Left lung (tissue), 10 donors: Measurements from ENCODE around the gene SNCAIP. TPM values are rescaled to one million over a fixed set of nuclear protein-coding genes. Genes with fewer than 3 reads are reported as not detected.
A peak's percentile ranks its signal among the peaks of the same experiment; 100 is the strongest.

ENCODE experiments used
- ATAC-seq: fragments of 200-7000 bp; cut with Tn5 transposase; one replicate; pipeline ENCODE4 v1.9.1; 2020; ENCODE audit warnings: moderate library complexity
- DNase-seq, 4 donors: peaks; one replicate each; pipeline ENCODE4 v3.0.0-alpha.2; 2013 to 2020
- H3K27ac ChIP-seq, 2 donors: fragments of 200-600 bp; sonication (generic) in 1 of 2; one replicate each; pipeline versions ENCODE4 v1.5.0 to v1.8.0; 2020 to 2021
- H3K27me3 ChIP-seq, 2 donors: fragments of 200-600 bp; sonication (generic) in 1 of 2; one replicate each; pipeline versions ENCODE4 v1.5.0 to v1.8.0; 2020 to 2021
- H3K36me3 ChIP-seq, 2 donors: fragments of 200-600 bp; sonication (generic) in 1 of 2; one replicate each; pipeline versions ENCODE4 v1.5.0 to v1.8.0; 2020 to 2021
- H3K4me1 ChIP-seq, 2 donors: fragments of 200-600 bp; one replicate each; pipeline ENCODE4 v1.8.0; 2021
- H3K4me3 ChIP-seq, 2 donors: fragments of 200-600 bp; sonication (generic) in 1 of 2; one replicate each; pipeline versions ENCODE4 v1.5.0 to v1.8.0; 2020 to 2021; ENCODE audit warnings: mild to moderate bottlenecking in 1 of 2
- H3K9me3 ChIP-seq, 2 donors: fragments of 200-600 bp; sonication (generic) in 1 of 2; one replicate each; pipeline versions ENCODE4 v1.5.0 to v1.8.0; 2020 to 2021
- intact Hi-C, 2 donors: fragments of 100-400 bp; cut with DNase I; formaldehyde crosslinking; loops; one replicate each; pipeline versions ENCODE4 v1.11.2 to v1.14.2; 2022
- polyA plus RNA-seq, 6 donors: library from polyadenylated mRNA; unstranded; fragments of 120-200 nt; gene quantifications; one replicate each; pipeline ENCODE4 v1.2.1, GENCODE V29; 2013; ENCODE audit not compliant: insufficient read length in 6 of 6
- total RNA-seq, 2 donors: library from RNA; stranded (reverse); fragmentation: NEBNext Ultra II Directional; extraction: Animal tissue kit (Norgen Biotek cat#: 25700); gene quantifications; one replicate each; pipeline ENCODE4 v1.2.1, GENCODE V29; 2021
- TF ChIP-seq, protein P1 (sequence below), 2 donors: fragments of 200-600 bp; sonication (generic) in 1 of 2; IDR thresholded peaks; one replicate each; pipeline versions ENCODE4 v1.5.0 to v1.8.0; 2021; ENCODE audit warnings: antibody characterized with exemption in 2 of 2
- donor health status: DM: no; HTN: yes; CAD: no.
- donor health status: DM: no; HTN: no; CAD: no.

Gene SNCAIP
- total and polyA plus RNA-seq, 8 donors = 2.1 to 23.4 (median 17.3) TPM

- peaks cover 4 to 59% of the 10 kb centered on the region in 2 donors for H3K27me3 ChIP-seq
- peak; percentile 35 to 72 (median 56) for DNase-seq
- peak; percentile 80 for ATAC-seq
- peak overlapping the region; percentile 45 to 48 for H3K4me3 ChIP-seq
- H3K27ac ChIP-seq = no peak overlapping the region
- H3K4me1 ChIP-seq = peaks cover 0 to 19% of the 10 kb centered on the region in 2 donors
- TF ChIP-seq, protein P1, sequence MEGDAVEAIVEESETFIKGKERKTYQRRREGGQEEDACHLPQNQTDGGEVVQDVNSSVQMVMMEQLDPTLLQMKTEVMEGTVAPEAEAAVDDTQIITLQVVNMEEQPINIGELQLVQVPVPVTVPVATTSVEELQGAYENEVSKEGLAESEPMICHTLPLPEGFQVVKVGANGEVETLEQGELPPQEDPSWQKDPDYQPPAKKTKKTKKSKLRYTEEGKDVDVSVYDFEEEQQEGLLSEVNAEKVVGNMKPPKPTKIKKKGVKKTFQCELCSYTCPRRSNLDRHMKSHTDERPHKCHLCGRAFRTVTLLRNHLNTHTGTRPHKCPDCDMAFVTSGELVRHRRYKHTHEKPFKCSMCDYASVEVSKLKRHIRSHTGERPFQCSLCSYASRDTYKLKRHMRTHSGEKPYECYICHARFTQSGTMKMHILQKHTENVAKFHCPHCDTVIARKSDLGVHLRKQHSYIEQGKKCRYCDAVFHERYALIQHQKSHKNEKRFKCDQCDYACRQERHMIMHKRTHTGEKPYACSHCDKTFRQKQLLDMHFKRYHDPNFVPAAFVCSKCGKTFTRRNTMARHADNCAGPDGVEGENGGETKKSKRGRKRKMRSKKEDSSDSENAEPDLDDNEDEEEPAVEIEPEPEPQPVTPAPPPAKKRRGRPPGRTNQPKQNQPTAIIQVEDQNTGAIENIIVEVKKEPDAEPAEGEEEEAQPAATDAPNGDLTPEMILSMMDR (IDR thresholded peaks at IDR 0.05) = no peak
- H3K36me3 ChIP-seq = no peaks in the 10 kb centered on the region
- intact Hi-C loops = no loop called here
- H3K9me3 ChIP-seq = no peaks in the 10 kb centered on the region
Measured at GRCh38 chr5:122312591-122313406, 762 bp downstream of the SNCAIP start.

GRCh38 chr5:122314036-122314435, 2.0 kb downstream of the SNCAIP start:
- TF ChIP-seq, protein P1 (IDR thresholded peaks at IDR 0.05) = no peak
- Histone ChIP-seq H3K36me3 (no peaks in the 10 kb centered on the region), H3K9me3 (no peaks in the 10 kb centered on the region), H3K4me3 (no peak overlapping the region), H3K27me3 (peaks cover 4 to 59% of the 10 kb centered on the region in 2 donors), H3K4me1 (peaks cover 0 to 19% of the 10 kb centered on the region in 2 donors), H3K27ac (no peak overlapping the region)
- ATAC-seq (no peak), DNase-seq (no peak)
- intact Hi-C loops = no loop called here

DNA sequence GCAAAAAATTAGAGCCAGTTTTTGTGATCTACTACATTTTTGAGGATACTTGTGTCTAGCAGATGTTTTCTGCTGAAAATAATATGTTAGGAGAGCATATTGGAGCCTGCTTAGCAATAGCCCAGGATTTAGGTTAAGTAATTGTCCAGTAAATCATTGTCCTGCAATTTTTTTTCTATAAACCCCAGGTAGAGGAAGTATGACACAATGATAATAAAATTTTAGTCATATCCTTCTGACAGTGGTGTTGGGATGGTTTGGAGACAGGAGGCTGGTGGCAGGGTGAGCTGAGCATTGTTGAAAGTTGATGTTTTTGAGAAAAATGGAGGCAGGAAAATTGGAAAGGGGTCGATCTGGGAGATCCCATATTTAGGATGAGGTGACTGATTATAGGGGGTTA, 3.5 kb downstream of the SNCAIP start:
- Histone ChIP-seq H3K27me3 (peaks cover 4 to 56% of the 10 kb centered on the region in 2 donors), H3K36me3 (no peaks in the 10 kb centered on the region), H3K27ac (no peak overlapping the region), H3K9me3 (no peaks in the 10 kb centered on the region), H3K4me3 (no peak overlapping the region), H3K4me1 (peaks cover 0 to 19% of the 10 kb centered on the region in 2 donors)
- ATAC-seq (no peak), DNase-seq (no peak)
- intact Hi-C loops = no loop called here
- TF ChIP-seq, protein P1 (IDR thresholded peaks at IDR 0.05) = no peak

DNA sequence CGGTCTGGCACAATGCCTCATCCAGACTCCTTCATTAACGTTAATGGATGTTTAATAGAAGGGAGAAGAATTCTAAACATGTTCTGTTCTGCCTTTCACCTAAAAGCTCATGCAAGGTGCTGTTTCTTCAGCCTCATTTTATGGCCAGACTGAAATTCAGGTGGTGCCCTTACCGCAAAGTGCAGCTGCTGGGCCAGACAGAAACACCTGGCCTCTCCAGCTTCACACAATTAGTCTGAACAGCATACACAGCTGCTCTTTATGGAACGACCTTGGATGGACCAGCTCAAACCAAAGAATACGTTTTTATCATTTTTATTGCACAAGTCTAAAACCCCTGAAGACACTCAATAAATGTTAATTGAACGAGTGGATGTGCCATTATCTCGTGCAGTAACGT, 4.6 kb downstream of the SNCAIP start:
- no peak for DNase-seq
- TF ChIP-seq, protein P1 (IDR thresholded peaks at IDR 0.05) = no peak
- no peak overlapping the region for H3K4me3 ChIP-seq
- no peak for ATAC-seq
- peaks cover 4 to 45% of the 10 kb centered on the region in 2 donors for H3K27me3 ChIP-seq
- no peaks in the 10 kb centered on the region for H3K36me3 ChIP-seq
- intact Hi-C loops = no loop called here
- H3K9me3 ChIP-seq = no peaks in the 10 kb centered on the region
- H3K27ac ChIP-seq = no peak overlapping the region
- H3K4me1 ChIP-seq = peaks cover 0 to 19% of the 10 kb centered on the region in 2 donors

GRCh38 chr5:122319897-122320296, 7.9 kb downstream of the SNCAIP start:
- intact Hi-C loops = no loop called here
- TF ChIP-seq, protein P1 (IDR thresholded peaks at IDR 0.05) = no peak
- DNase-seq (no peak), ATAC-seq (peak; percentile 68)
- Histone ChIP-seq H3K4me3 (no peak overlapping the region), H3K9me3 (no peaks in the 10 kb centered on the region), H3K4me1 (no peaks in the 10 kb centered on the region), H3K27me3 (peaks cover 0 to 13% of the 10 kb centered on the region in 2 donors), H3K36me3 (no peaks in the 10 kb centered on the region), H3K27ac (no peak overlapping the region)
